ENCODE results near the gene AKR1E2. TPM values are rescaled to one million over a fixed set of nuclear protein-coding genes. Genes with fewer than 3 reads are reported as not detected.

AKR1E2 gene
- total and polyA plus RNA-seq, 9 of the 15 experiments (the other 6 are each of a cell fraction or from before 2014, with no cell fraction given): 4.2 to 16.6 (median 9.8) TPM

DNA sequence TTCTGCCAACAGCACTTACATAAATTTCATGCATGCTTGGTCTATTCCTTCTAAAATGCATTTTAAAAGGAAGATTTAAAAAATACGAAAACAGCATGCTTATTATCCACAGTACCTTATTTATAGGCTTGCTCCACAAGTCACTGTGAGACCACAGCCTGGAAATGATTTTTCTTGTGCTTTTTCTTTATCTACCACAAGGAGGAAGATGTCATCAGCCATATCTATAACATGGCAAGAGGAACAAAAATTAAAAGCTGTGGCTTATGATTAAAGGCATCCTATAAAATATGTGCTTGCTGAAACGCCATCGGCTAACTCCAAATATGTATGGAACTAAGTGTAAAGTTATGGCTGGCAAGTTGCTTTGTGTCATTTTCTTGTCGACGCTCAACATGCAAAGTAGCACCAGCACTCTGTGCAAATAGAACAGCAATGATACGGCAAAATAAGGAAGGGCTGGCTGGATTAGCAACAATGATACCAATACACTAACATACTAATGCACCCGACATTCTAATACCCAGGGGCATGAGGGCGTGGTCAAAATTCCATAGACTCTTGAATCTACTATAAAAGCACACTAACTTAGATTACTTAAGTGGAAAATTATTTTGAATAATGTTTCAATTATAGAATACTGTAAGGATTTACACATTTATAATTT is 41.2 kb upstream of the AKR1E2 start:
- peaks cover 9 to 17% of the 10 kb centered on the region in 2 experiments; a peak in 4 of 5 replicates for H3K27me3 ChIP-seq (ENCODE audit: control insufficient read depth in 2 of 2, insufficient read depth in 2 of 2, low read length in 2 of 2)
- no peak overlapping the region for H3K9ac ChIP-seq (ENCODE audit: insufficient read depth in 1 of 2, low read depth in 2 of 2, low read length in 2 of 2)
- H3K4me3 ChIP-seq: no peak overlapping the region
- no TSS peak for BruUV-seq (replicated peaks)
- no peaks in the 10 kb centered on the region for H3K79me2 ChIP-seq (ENCODE audit: control insufficient read depth, insufficient read depth, low read length)
- intact Hi-C loops (cut with micrococcal nuclease): no loop called here
- FAIRE-seq (peak; percentile 19), DNase-seq (ENCODE audit: extremely low read depth in 1 of 4, low spot score in 3 of 4) (no peak), ATAC-seq (no peak)
- H3K4me1 ChIP-seq (replicated peaks in 1 of 2; ENCODE audit: control insufficient read depth in 2 of 2, insufficient read depth in 2 of 2, low read length in 2 of 2): no peaks in the 10 kb centered on the region
- H4K20me1 ChIP-seq (replicated peaks; ENCODE audit: control insufficient read depth, insufficient read depth, low read length): no peaks in the 10 kb centered on the region
- 2% methylated on average over 8 of the region's 8 CpGs for WGBS (ENCODE audit: insufficient coverage, low coverage, missing lambda C conversion rate)
- H3K9me1 ChIP-seq (ENCODE audit: control insufficient read depth, insufficient read depth, low read length): no peaks in the 10 kb centered on the region
- no peak overlapping the region for H2AFZ ChIP-seq (ENCODE audit: low read depth, low read length)
- no peak overlapping the region for H3K4me2 ChIP-seq (ENCODE audit: insufficient read depth, low read length)
- H3K36me3 ChIP-seq (ENCODE audit: control insufficient read depth, insufficient read depth, low read length): no peaks in the 10 kb centered on the region
- in situ Hi-C loops (cut with MboI): no loop called here
- no peak overlapping the region for H3K27ac ChIP-seq (ENCODE audit: extremely low read depth, low read depth, low read length)
- ChIA-PET POLR2A (interaction anchor here (0.6 kb wide), 1 partner anchor 122 kb away, joined by 3 read pairs; no protein-coding TSS in a partner anchor), CTCF (ENCODE audit: low intra/inter-chr PET ratio) (no interaction called here)
- H3K9me3 ChIP-seq (replicated peaks; ENCODE audit: control insufficient read depth, insufficient read depth, low read depth, low read length): no peaks in the 10 kb centered on the region
- TF ChIP-seq, protein P1, sequence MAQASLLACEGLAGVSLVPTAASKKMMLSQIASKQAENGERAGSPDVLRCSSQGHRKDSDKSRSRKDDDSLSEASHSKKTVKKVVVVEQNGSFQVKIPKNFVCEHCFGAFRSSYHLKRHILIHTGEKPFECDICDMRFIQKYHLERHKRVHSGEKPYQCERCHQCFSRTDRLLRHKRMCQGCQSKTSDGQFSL (CRISPR knock-in tag; IDR thresholded peaks at IDR 0.05): no peak
- TF ChIP-seq, protein P1 (tag; IDR thresholded peaks at IDR 0.05): no peak
- TF ChIP-seq, protein P2, sequence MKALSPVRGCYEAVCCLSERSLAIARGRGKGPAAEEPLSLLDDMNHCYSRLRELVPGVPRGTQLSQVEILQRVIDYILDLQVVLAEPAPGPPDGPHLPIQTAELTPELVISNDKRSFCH (CRISPR knock-in tag; IDR thresholded peaks at IDR 0.05): no peak
- TF ChIP-seq, protein P2 (tag; IDR thresholded peaks at IDR 0.05): no peak
- TF ChIP-seq, protein P3, sequence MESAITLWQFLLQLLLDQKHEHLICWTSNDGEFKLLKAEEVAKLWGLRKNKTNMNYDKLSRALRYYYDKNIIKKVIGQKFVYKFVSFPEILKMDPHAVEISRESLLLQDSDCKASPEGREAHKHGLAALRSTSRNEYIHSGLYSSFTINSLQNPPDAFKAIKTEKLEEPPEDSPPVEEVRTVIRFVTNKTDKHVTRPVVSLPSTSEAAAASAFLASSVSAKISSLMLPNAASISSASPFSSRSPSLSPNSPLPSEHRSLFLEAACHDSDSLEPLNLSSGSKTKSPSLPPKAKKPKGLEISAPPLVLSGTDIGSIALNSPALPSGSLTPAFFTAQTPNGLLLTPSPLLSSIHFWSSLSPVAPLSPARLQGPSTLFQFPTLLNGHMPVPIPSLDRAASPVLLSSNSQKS (CRISPR knock-in tag; IDR thresholded peaks at IDR 0.05): no peak
- no peak for TF ChIP-seq KDM1A (IDR thresholded peaks at IDR 0.05)
- TF ChIP-seq ZNF347 (CRISPR knock-in tag; IDR thresholded peaks at IDR 0.05; ENCODE audit: low read depth): no peak
- no peak for TF ChIP-seq PKNOX1 (IDR thresholded peaks at IDR 0.05)
- no peak for TF ChIP-seq TRIM24 (IDR thresholded peaks at IDR 0.05)
- no peak for TF ChIP-seq DPF2 (IDR thresholded peaks at IDR 0.05)
- TF ChIP-seq RUNX1 (IDR thresholded peaks at IDR 0.05; ENCODE audit: low read depth): no peak
- TF ChIP-seq, protein P4, sequence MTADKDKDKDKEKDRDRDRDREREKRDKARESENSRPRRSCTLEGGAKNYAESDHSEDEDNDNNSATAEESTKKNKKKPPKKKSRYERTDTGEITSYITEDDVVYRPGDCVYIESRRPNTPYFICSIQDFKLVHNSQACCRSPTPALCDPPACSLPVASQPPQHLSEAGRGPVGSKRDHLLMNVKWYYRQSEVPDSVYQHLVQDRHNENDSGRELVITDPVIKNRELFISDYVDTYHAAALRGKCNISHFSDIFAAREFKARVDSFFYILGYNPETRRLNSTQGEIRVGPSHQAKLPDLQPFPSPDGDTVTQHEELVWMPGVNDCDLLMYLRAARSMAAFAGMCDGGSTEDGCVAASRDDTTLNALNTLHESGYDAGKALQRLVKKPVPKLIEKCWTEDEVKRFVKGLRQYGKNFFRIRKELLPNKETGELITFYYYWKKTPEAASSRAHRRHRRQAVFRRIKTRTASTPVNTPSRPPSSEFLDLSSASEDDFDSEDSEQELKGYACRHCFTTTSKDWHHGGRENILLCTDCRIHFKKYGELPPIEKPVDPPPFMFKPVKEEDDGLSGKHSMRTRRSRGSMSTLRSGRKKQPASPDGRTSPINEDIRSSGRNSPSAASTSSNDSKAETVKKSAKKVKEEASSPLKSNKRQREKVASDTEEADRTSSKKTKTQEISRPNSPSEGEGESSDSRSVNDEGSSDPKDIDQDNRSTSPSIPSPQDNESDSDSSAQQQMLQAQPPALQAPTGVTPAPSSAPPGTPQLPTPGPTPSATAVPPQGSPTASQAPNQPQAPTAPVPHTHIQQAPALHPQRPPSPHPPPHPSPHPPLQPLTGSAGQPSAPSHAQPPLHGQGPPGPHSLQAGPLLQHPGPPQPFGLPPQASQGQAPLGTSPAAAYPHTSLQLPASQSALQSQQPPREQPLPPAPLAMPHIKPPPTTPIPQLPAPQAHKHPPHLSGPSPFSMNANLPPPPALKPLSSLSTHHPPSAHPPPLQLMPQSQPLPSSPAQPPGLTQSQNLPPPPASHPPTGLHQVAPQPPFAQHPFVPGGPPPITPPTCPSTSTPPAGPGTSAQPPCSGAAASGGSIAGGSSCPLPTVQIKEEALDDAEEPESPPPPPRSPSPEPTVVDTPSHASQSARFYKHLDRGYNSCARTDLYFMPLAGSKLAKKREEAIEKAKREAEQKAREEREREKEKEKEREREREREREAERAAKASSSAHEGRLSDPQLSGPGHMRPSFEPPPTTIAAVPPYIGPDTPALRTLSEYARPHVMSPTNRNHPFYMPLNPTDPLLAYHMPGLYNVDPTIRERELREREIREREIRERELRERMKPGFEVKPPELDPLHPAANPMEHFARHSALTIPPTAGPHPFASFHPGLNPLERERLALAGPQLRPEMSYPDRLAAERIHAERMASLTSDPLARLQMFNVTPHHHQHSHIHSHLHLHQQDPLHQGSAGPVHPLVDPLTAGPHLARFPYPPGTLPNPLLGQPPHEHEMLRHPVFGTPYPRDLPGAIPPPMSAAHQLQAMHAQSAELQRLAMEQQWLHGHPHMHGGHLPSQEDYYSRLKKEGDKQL (CRISPR knock-in tag; IDR thresholded peaks at IDR 0.05; ENCODE audit: borderline replicate concordance): no peak
- TF ChIP-seq ETV5 (CRISPR knock-in tag; IDR thresholded peaks at IDR 0.05; ENCODE audit: low read depth): no peak
